H9 (cell line): ENCODE results near the gene DAAM2. TPM values are rescaled to one million over a fixed set of nuclear protein-coding genes. Genes with fewer than 3 reads are reported as not detected.

Experiments used
- DNase-seq: peaks from one replicate; pipeline ENCODE4 v3.0.0-alpha.2; 2017
- H2AFZ ChIP-seq: one replicate; pipeline ENCODE4 v1.6.1; 2013; ENCODE audit warnings: mild to moderate bottlenecking, low read length, control low read depth, moderate library complexity
- H2AK5ac ChIP-seq: 2 replicates; pipeline ENCODE4 v1.6.1; 2013; ENCODE audit warnings: low read length, control low read depth, mixed read lengths; ENCODE audit not compliant: insufficient read length
- H2BK120ac ChIP-seq: one replicate; pipeline ENCODE4 v1.6.1; 2013; ENCODE audit warnings: low read depth, mild to moderate bottlenecking, low read length, control low read depth, inconsistent platforms; ENCODE audit not compliant: poor library complexity, severe bottlenecking
- H2BK12ac ChIP-seq: 2 replicates; pipeline ENCODE4 v1.6.1; 2013; ENCODE audit warnings: low read length, control low read depth, mixed read lengths, low read depth; ENCODE audit not compliant: insufficient read length
- H2BK15ac ChIP-seq: 2 replicates; pipeline ENCODE4 v1.6.1; 2013; ENCODE audit warnings: low read depth, low read length, control low read depth
- H2BK20ac ChIP-seq: one replicate; pipeline ENCODE4 v1.6.1; 2013; ENCODE audit warnings: low read depth, mild to moderate bottlenecking, low read length, control low read depth, inconsistent platforms; ENCODE audit not compliant: poor library complexity, severe bottlenecking
- H2BK5ac ChIP-seq: 2 replicates; pipeline ENCODE4 v1.6.1; 2013; ENCODE audit warnings: low read length, control low read depth, mixed read lengths; ENCODE audit not compliant: insufficient read length
- H3K14ac ChIP-seq: 2 replicates; pipeline ENCODE4 v1.6.1; 2013; ENCODE audit warnings: low read length, control low read depth; ENCODE audit not compliant: insufficient read depth
- H3K18ac ChIP-seq: 2 replicates; pipeline ENCODE4 v1.6.1; 2013; ENCODE audit warnings: low read depth, mild to moderate bottlenecking, mixed read lengths, low read length, control low read depth; ENCODE audit not compliant: insufficient read length
- H3K23ac ChIP-seq: 2 replicates; pipeline ENCODE4 v1.6.1; 2013; ENCODE audit warnings: low read length, control low read depth, mixed read lengths, low read depth; ENCODE audit not compliant: insufficient read length
- H3K23me2 ChIP-seq: 2 replicates; pipeline ENCODE4 v1.6.1; 2013; ENCODE audit warnings: low read depth, mild to moderate bottlenecking, mixed read lengths, low read length, control low read depth; ENCODE audit not compliant: insufficient read length, poor library complexity, severe bottlenecking
- H3K27ac ChIP-seq: 2 replicates; pipeline ENCODE4 v1.5.1; 2013; ENCODE audit warnings: low read length, control low read depth, mixed read lengths, low read depth; ENCODE audit not compliant: insufficient read length
- H3K27me3 ChIP-seq: 2 replicates; pipeline ENCODE4 v1.6.1; 2013; ENCODE audit warnings: low read length, control low read depth, inconsistent platforms; ENCODE audit not compliant: insufficient read depth
- H3K4ac ChIP-seq: 2 replicates; pipeline ENCODE4 v1.6.1; 2013; ENCODE audit warnings: low read depth, mild to moderate bottlenecking, control low read depth, inconsistent platforms, low read length, moderate library complexity
- H3K4me1 ChIP-seq: 2 replicates; pipeline ENCODE4 v1.6.1; 2013; ENCODE audit warnings: low read length, control low read depth, inconsistent platforms; ENCODE audit not compliant: insufficient read depth
- H3K4me2 ChIP-seq: 2 replicates; pipeline ENCODE4 v1.6.1; 2013; ENCODE audit warnings: low read length, control low read depth, mixed read lengths; ENCODE audit not compliant: insufficient read length, insufficient read depth
- H3K56ac ChIP-seq: 2 replicates; pipeline ENCODE4 v1.6.1; 2013; ENCODE audit warnings: low read depth, mild to moderate bottlenecking, mixed read lengths, low read length, control low read depth; ENCODE audit not compliant: insufficient read length
- H3K79me1 ChIP-seq: 2 replicates; pipeline ENCODE4 v1.6.1; 2013; ENCODE audit warnings: low read depth, mild to moderate bottlenecking, moderate library complexity, low read length, control low read depth, inconsistent platforms; ENCODE audit not compliant: insufficient read depth, poor library complexity, severe bottlenecking
- H3K79me2 ChIP-seq: 2 replicates; pipeline ENCODE4 v1.6.1; 2013; ENCODE audit warnings: low read length, control low read depth, inconsistent platforms; ENCODE audit not compliant: insufficient read depth
- H3K9ac ChIP-seq: 2 replicates; pipeline ENCODE4 v1.6.1; 2013; ENCODE audit warnings: low read length, control low read depth, mixed read lengths; ENCODE audit not compliant: insufficient read length; ENCODE audit errors: extremely low read depth
- H3K9me3 ChIP-seq: one replicate; pipeline ENCODE4 v1.6.1; 2013; ENCODE audit warnings: low read depth, low read length, inconsistent platforms; ENCODE audit not compliant: control insufficient read depth
- H3T11ph ChIP-seq: one replicate; pipeline ENCODE4 v1.6.1; 2013; ENCODE audit warnings: mild to moderate bottlenecking, low read length, control low read depth, inconsistent platforms
- H4K20me1 ChIP-seq: one replicate; pipeline ENCODE4 v1.6.1; 2013; ENCODE audit not compliant: control insufficient read depth, insufficient read length, insufficient read depth
- H4K5ac ChIP-seq: 2 replicates; pipeline ENCODE4 v1.6.1; 2013; ENCODE audit warnings: low read depth, mild to moderate bottlenecking, mixed read lengths, low read length, control low read depth; ENCODE audit not compliant: insufficient read length
- H4K8ac ChIP-seq: replicated peaks from 2 replicates; pipeline ENCODE4 v1.6.1; 2013; ENCODE audit warnings: low read length, control low read depth, mixed read lengths, low read depth; ENCODE audit not compliant: insufficient read length
- H4K91ac ChIP-seq: 2 replicates; pipeline ENCODE4 v1.6.1; 2013; ENCODE audit warnings: low read depth, mild to moderate bottlenecking, moderate library complexity, mixed read lengths, low read length, control low read depth; ENCODE audit not compliant: insufficient read length
- H3K27ac Mint-ChIP-seq, 3 experiments: 2 replicates in 2 of 3; 3 replicates in 1 of 3; pipeline ENCODE4 v1.8.0; 2020 to 2021; ENCODE audit warnings: mixed read lengths in 3 of 3, mild to moderate bottlenecking in 1 of 3, moderate library complexity in 1 of 3
- H3K27me3 Mint-ChIP-seq: 2 replicates; pipeline ENCODE4 v1.8.0; 2021; ENCODE audit warnings: low read depth, mild to moderate bottlenecking, moderate library complexity, mixed read lengths
- H3K36me3 Mint-ChIP-seq, 3 experiments: 2 replicates in 2 of 3; 3 replicates in 1 of 3; pipeline ENCODE4 v1.8.0; 2020 to 2021; ENCODE audit warnings: low read depth in 3 of 3, mixed read lengths in 3 of 3; ENCODE audit not compliant: insufficient read depth in 1 of 3
- H3K4me1 Mint-ChIP-seq, 2 experiments: 2 replicates each; pipeline ENCODE4 v1.8.0; 2020; ENCODE audit warnings: mixed read lengths in 2 of 2
- H3K4me3 Mint-ChIP-seq, 2 experiments: 2 replicates in 1 of 2; 3 replicates in 1 of 2; pipeline ENCODE4 v1.8.0; 2020 to 2021; ENCODE audit warnings: mild to moderate bottlenecking in 2 of 2, mixed read lengths in 2 of 2, moderate library complexity in 1 of 2
- H3K9me3 Mint-ChIP-seq, 2 experiments: 2 replicates in 1 of 2; 3 replicates in 1 of 2; pipeline ENCODE4 v1.8.0; 2020; ENCODE audit warnings: mild to moderate bottlenecking in 2 of 2, mixed read lengths in 2 of 2, moderate library complexity in 1 of 2
- WGBS: extraction: QIAGEN DNeasy Blood & Tissue Kit; methylation state at CpG from one replicate; pipeline ENCODE4 v1.1.7; 2013; ENCODE audit warnings: missing lambda C conversion rate, low lambda C conversion rate, mixed read lengths; ENCODE audit not compliant: insufficient read length; ENCODE audit errors: extremely low coverage; 5-methylcytosine and 5-hydroxymethylcytosine counted together
- total RNA-seq: library from RNA; stranded (reverse); gene quantifications from 2 replicates; pipeline ENCODE4 v1.2.1, GENCODE V29; 2021
- TF ChIP-seq, protein P1 (sequence below): fragments of 200-600 bp; sonication (generic); conservative IDR thresholded peaks from 3 replicates; pipeline ENCODE4 v1.8.0; 2021; ENCODE audit warnings: antibody characterized with exemption, mild to moderate bottlenecking

The DAAM2 gene
- total RNA-seq, 1 experiment from 2014 or later: 1.1 TPM

GRCh38 chr6:39861663-39862062 lies 69.5 kb downstream of the DAAM2 start:
- H2BK120ac ChIP-seq: no peak overlapping the region
- H3K18ac ChIP-seq: no peak overlapping the region
- Mint-ChIP-seq H3K27ac (no peak overlapping the region), H3K36me3 (no peaks in the 10 kb centered on the region), H3K4me3 (no peak overlapping the region), H3K4me1 (peaks cover 16 to 33% of the 10 kb centered on the region in 2 experiments), H3K9me3 (no peaks in the 10 kb centered on the region), H3K27me3 (peaks cover 4% of the 10 kb centered on the region; the same call in 1 of the 2 replicates)
- H4K20me1 ChIP-seq: no peaks in the 10 kb centered on the region
- no peaks in the 10 kb centered on the region for H3K27me3 ChIP-seq
- no peak overlapping the region for H3K4me2 ChIP-seq
- no peak overlapping the region for H3K9ac ChIP-seq
- no peak overlapping the region for H4K5ac ChIP-seq
- no peak overlapping the region for H2BK12ac ChIP-seq
- H3K27ac ChIP-seq: no peak overlapping the region
- no peak overlapping the region for H2BK20ac ChIP-seq
- H2AK5ac ChIP-seq: no peak overlapping the region
- H3K79me1 ChIP-seq: no peaks in the 10 kb centered on the region
- no peak overlapping the region for H3T11ph ChIP-seq
- H3K79me2 ChIP-seq: no peaks in the 10 kb centered on the region
- no peak overlapping the region for H4K8ac ChIP-seq
- H3K56ac ChIP-seq: no peak overlapping the region
- peaks cover 5% of the 10 kb centered on the region; the same call in 1 of the 2 replicates for H3K4me1 ChIP-seq
- TF ChIP-seq, protein P1, sequence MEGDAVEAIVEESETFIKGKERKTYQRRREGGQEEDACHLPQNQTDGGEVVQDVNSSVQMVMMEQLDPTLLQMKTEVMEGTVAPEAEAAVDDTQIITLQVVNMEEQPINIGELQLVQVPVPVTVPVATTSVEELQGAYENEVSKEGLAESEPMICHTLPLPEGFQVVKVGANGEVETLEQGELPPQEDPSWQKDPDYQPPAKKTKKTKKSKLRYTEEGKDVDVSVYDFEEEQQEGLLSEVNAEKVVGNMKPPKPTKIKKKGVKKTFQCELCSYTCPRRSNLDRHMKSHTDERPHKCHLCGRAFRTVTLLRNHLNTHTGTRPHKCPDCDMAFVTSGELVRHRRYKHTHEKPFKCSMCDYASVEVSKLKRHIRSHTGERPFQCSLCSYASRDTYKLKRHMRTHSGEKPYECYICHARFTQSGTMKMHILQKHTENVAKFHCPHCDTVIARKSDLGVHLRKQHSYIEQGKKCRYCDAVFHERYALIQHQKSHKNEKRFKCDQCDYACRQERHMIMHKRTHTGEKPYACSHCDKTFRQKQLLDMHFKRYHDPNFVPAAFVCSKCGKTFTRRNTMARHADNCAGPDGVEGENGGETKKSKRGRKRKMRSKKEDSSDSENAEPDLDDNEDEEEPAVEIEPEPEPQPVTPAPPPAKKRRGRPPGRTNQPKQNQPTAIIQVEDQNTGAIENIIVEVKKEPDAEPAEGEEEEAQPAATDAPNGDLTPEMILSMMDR: no peak
- H2BK15ac ChIP-seq: no peak overlapping the region
- DNase-seq: peak; percentile 41
- no peak overlapping the region for H3K4ac ChIP-seq
- H3K9me3 ChIP-seq: no peaks in the 10 kb centered on the region
- WGBS: no CpG with 5 or more reads among the region's 3 CpGs
- H3K23ac ChIP-seq: no peak overlapping the region
- H3K23me2 ChIP-seq: no peaks in the 10 kb centered on the region
- H4K91ac ChIP-seq: no peak overlapping the region
- no peak overlapping the region for H3K14ac ChIP-seq
- no peak overlapping the region for H2BK5ac ChIP-seq
- H2AFZ ChIP-seq: no peak overlapping the region
